BE2C (cell line): ENCODE data around the gene SSX2B. TPM values are rescaled to one million over a fixed set of nuclear protein-coding genes. Genes with fewer than 3 reads are reported as not detected.
"Not testable (repeated sequence)": the region's sequence is repeated elsewhere in the genome, so short reads cannot be mapped to it uniquely, and the experiment has no call there.

Experiments
- DNase-seq: peaks from one replicate; pipeline ENCODE4 v3.0.0-alpha.2; 2020
- H3K27me3 ChIP-seq: fragments of 250-450 bp; sonication (Bioruptor Pico); 2 replicates; pipeline ENCODE4 v1.5.1; 2020; ENCODE audit warnings: mild to moderate bottlenecking
- H3K36me3 ChIP-seq: fragments of 250-450 bp; sonication (Bioruptor Pico); 2 replicates; pipeline ENCODE4 v1.5.1; 2020; ENCODE audit warnings: mild to moderate bottlenecking
- H3K4me1 ChIP-seq: fragments of 250-450 bp; sonication (Bioruptor Pico); 2 replicates; pipeline ENCODE4 v1.5.1; 2020
- H3K4me3 ChIP-seq: 2 replicates; pipeline ENCODE4 v1.5.1; 2011; ENCODE audit warnings: low read depth, low read length
- H3K9me3 ChIP-seq: fragments of 250-450 bp; sonication (Bioruptor Pico); 2 replicates; pipeline ENCODE4 v1.5.1; 2020
- polyA plus RNA-seq: library from polyadenylated mRNA; unstranded; fragments of >200 nt; gene quantifications from one replicate; pipeline ENCODE4 v1.2.1, GENCODE V29; 2012; ENCODE audit warnings: low read depth, missing spikeins; ENCODE audit not compliant: insufficient read length, insufficient read depth

Gene SSX2B
- polyA plus RNA-seq = not detected

GRCh38 chrX:52750952-52751351, at the start of gene SSX2B:
SSX2B (plus strand) TSS chrX:52751252; CDS start chrX:52752681, 1,429 bp downstream.
- not testable (repeated sequence) for H3K4me1 ChIP-seq, H3K27me3 ChIP-seq, H3K36me3 ChIP-seq, H3K4me3 ChIP-seq, H3K9me3 ChIP-seq, DNase-seq

GRCh38 chrX:52707078-52707477, 44.0 kb upstream of the SSX2B start, which contains the start of gene SSX2:
SSX2 (minus strand) TSS chrX:52707178; CDS start chrX:52705749, 1,429 bp downstream.
- not testable (repeated sequence) for H3K36me3 ChIP-seq, H3K27me3 ChIP-seq, H3K4me1 ChIP-seq

GRCh38 chrX:52765983-52766382, 14.9 kb downstream of the SSX2B start:
- H3K36me3 ChIP-seq, H3K4me1 ChIP-seq, H3K4me3 ChIP-seq, H3K27me3 ChIP-seq, DNase-seq, H3K9me3 ChIP-seq: not testable (repeated sequence)

More at GRCh38 chrX:52707078-52707477, 44.0 kb upstream of the SSX2B start, which contains the start of gene SSX2:
- DNase-seq, H3K4me3 ChIP-seq, H3K9me3 ChIP-seq: not testable (repeated sequence)

GRCh38 chrX:52773504-52773903, 22.5 kb downstream of the SSX2B start:
- not testable (repeated sequence) for H3K27me3 ChIP-seq, H3K4me3 ChIP-seq, H3K4me1 ChIP-seq, H3K9me3 ChIP-seq, DNase-seq, H3K36me3 ChIP-seq

GRCh38 chrX:52797327-52797726, 46.3 kb downstream of the SSX2B start, which contains the start of gene SPANXN5:
SPANXN5 (minus strand) TSS chrX:52797427; CDS start chrX:52797348, 79 bp downstream.
- H3K36me3 ChIP-seq, H3K9me3 ChIP-seq, DNase-seq, H3K4me3 ChIP-seq, H3K27me3 ChIP-seq, H3K4me1 ChIP-seq: not testable (repeated sequence)

GRCh38 chrX:52804876-52805275, 53.8 kb downstream of the SSX2B start:
- not testable (repeated sequence) for H3K4me3 ChIP-seq, H3K36me3 ChIP-seq, DNase-seq, H3K27me3 ChIP-seq, H3K4me1 ChIP-seq, H3K9me3 ChIP-seq
